ENCODE measurements around the gene EVI5L.

EVI5L gene

GRCh38 chr19:7868326-7868670 is 38.3 kb downstream of the EVI5L start:
- no peak for DNase-seq (ENCODE audit: low read depth)
- H3K4me3 ChIP-seq (ENCODE audit: low read depth, low read length): no peak overlapping the region
- TF ChIP-seq CTCF (conservative IDR thresholded peaks at IDR 0.05; ENCODE audit: low read depth, low read length): no peak

- TF ChIP-seq CTCF (conservative IDR thresholded peaks at IDR 0.05; ENCODE audit: low read depth, low read length): peak; percentile 49
- H3K4me3 ChIP-seq (ENCODE audit: low read depth, low read length): peak overlapping the region; percentile 32
- peak; percentile 62 for DNase-seq (ENCODE audit: low read depth)
Measured at GRCh38 chr19:7868671-7869452, 38.8 kb downstream of the EVI5L start.

- TF ChIP-seq CTCF (conservative IDR thresholded peaks at IDR 0.05; ENCODE audit: low read depth, low read length): no peak
- H3K4me3 ChIP-seq (ENCODE audit: low read depth, low read length): peak overlapping the region; percentile 32
- peak; percentile 51 for DNase-seq (ENCODE audit: low read depth)
Measured at GRCh38 chr19:7869453-7869909, 39.5 kb downstream of the EVI5L start.

- no peak for TF ChIP-seq CTCF (conservative IDR thresholded peaks at IDR 0.05; ENCODE audit: low read depth, low read length)
- no peak overlapping the region for H3K4me3 ChIP-seq (ENCODE audit: low read depth, low read length)
- DNase-seq (ENCODE audit: low read depth): peak; percentile 28
Measured at GRCh38 chr19:7869910-7870511, 40.0 kb downstream of the EVI5L start.

GRCh38 chr19:7870571-7871436 is 40.8 kb downstream of the EVI5L start:
- no peak overlapping the region for H3K4me3 ChIP-seq (ENCODE audit: low read depth, low read length)
- no peak for TF ChIP-seq CTCF (conservative IDR thresholded peaks at IDR 0.05; ENCODE audit: low read depth, low read length)
- peak; percentile 47 for DNase-seq (ENCODE audit: low read depth)

- peak; percentile 97 for DNase-seq (ENCODE audit: low read depth)
- TF ChIP-seq CTCF (conservative IDR thresholded peaks at IDR 0.05; ENCODE audit: low read depth, low read length): no peak
- peak overlapping the region; percentile 52 for H3K4me3 ChIP-seq (ENCODE audit: low read depth, low read length)
Measured at GRCh38 chr19:7871437-7872305, 41.7 kb downstream of the EVI5L start.
